22Rv1 (cell line): ENCODE results near the gene HSPA9.

Experiments used
- ZFX ChIP-seq: fragments of 450-650 bp; IDR thresholded peaks from 2 replicates; pipeline ENCODE4 v1.6.1; 2017; ENCODE audit warnings: antibody characterized with exemption, borderline replicate concordance
- TF ChIP-seq, protein P1 (sequence below): fragments of 450-650 bp; IDR thresholded peaks from 2 replicates; pipeline ENCODE4 v1.5.1; 2017; ENCODE audit warnings: mild to moderate bottlenecking

DNA sequence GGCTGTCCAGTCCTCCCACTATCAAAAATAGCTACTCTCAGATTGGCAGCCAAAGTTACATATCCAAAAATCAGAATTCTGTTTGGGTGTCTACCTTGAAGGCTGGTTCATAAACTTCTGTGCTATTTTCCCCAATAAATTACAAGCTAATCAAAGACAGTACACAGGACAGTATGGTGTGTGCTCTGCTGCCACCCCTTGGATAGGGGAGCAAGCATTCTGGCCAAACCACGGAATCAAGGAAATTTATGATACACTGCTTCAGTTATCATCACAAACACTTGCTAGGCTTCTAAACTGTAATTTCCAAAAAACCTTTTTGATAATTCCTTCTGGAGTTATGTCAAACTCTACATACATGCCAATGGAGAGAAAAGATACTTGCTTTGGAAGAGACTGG is 48.0 kb downstream of the HSPA9 start:
- TF ChIP-seq, protein P1, sequence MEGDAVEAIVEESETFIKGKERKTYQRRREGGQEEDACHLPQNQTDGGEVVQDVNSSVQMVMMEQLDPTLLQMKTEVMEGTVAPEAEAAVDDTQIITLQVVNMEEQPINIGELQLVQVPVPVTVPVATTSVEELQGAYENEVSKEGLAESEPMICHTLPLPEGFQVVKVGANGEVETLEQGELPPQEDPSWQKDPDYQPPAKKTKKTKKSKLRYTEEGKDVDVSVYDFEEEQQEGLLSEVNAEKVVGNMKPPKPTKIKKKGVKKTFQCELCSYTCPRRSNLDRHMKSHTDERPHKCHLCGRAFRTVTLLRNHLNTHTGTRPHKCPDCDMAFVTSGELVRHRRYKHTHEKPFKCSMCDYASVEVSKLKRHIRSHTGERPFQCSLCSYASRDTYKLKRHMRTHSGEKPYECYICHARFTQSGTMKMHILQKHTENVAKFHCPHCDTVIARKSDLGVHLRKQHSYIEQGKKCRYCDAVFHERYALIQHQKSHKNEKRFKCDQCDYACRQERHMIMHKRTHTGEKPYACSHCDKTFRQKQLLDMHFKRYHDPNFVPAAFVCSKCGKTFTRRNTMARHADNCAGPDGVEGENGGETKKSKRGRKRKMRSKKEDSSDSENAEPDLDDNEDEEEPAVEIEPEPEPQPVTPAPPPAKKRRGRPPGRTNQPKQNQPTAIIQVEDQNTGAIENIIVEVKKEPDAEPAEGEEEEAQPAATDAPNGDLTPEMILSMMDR = no peak; the same call in 1 of the 2 replicates
- TF ChIP-seq ZFX = no peak
